ENCODE measurements around the gene CALN1. TPM values are rescaled to one million over a fixed set of nuclear protein-coding genes. Genes with fewer than 3 reads are reported as not detected.
A peak's percentile ranks its signal among the peaks of the same experiment; 100 is the strongest.
"Not testable (repeated sequence)": the region's sequence is repeated elsewhere in the genome, so short reads cannot be mapped to it uniquely, and the experiment has no call there.

CALN1 gene
- total and polyA plus RNA-seq, 4 donors = 0.02 to 0.91 (median 0.03) TPM

GRCh38 chr7:71739520-71740173 lies 672.5 kb downstream of the CALN1 start:
- 75 to 89% methylated on average over 10 of the region's 10 CpGs for WGBS, 2 donors
- H3K27ac ChIP-seq (ENCODE audit: low read depth in 1 of 2, low read length in 1 of 2) = no peak overlapping the region
- H3K4me3 ChIP-seq = no peak overlapping the region
- peaks cover 0 to 3% (median 0%) of the 10 kb centered on the region in 3 donors for H3K27me3 ChIP-seq (ENCODE audit: control insufficient read depth in 3 of 3, insufficient read depth in 3 of 3, low read length in 2 of 3)
- ATAC-seq (ENCODE audit: insufficient read depth, low FRiP score) = no peak
- no peaks in the 10 kb centered on the region for H3K9me3 ChIP-seq (ENCODE audit: control insufficient read depth in 4 of 4, insufficient read depth in 3 of 4, low read length in 3 of 4)
- peak; percentile 49 to 81 (median 75) for DNase-seq
- no peak for TF ChIP-seq CTCF (IDR thresholded peaks at IDR 0.05; ENCODE audit: control extremely low read depth, extremely low read depth)
- H3K4me1 ChIP-seq (ENCODE audit: control insufficient read depth in 5 of 5, insufficient read depth in 5 of 5, low read length in 5 of 5) = peaks cover 0 to 10% (median 2%) of the 10 kb centered on the region in 5 donors
- no peaks in the 10 kb centered on the region for H3K36me3 ChIP-seq (ENCODE audit: control insufficient read depth in 4 of 4, insufficient read depth in 4 of 4, low read length in 4 of 4)
- no peak overlapping the region for H3K9ac ChIP-seq (ENCODE audit: insufficient read depth in 1 of 2, low read length in 2 of 2)

- peaks cover 0 to 10% (median 2%) of the 10 kb centered on the region in 5 donors for H3K4me1 ChIP-seq (ENCODE audit: control insufficient read depth in 5 of 5, insufficient read depth in 5 of 5, low read length in 5 of 5)
- H3K4me3 ChIP-seq; H3K27me3 ChIP-seq (ENCODE audit: control insufficient read depth in 3 of 3, insufficient read depth in 3 of 3, low read length in 2 of 3); H3K9me3 ChIP-seq (ENCODE audit: control insufficient read depth in 4 of 4, insufficient read depth in 3 of 4, low read length in 3 of 4); H3K9ac ChIP-seq (ENCODE audit: insufficient read depth in 1 of 2, low read length in 2 of 2); DNase-seq; ATAC-seq (ENCODE audit: insufficient read depth, low FRiP score); H3K27ac ChIP-seq (ENCODE audit: low read depth in 1 of 2, low read length in 1 of 2); H3K36me3 ChIP-seq (ENCODE audit: control insufficient read depth in 4 of 4, insufficient read depth in 4 of 4, low read length in 4 of 4): not testable (repeated sequence)
- 90 to 91% methylated on average over 18 to 41 of the region's 42 CpGs for WGBS, 2 donors
Measured at GRCh38 chr7:71737931-71738540, 674.1 kb downstream of the CALN1 start.

GRCh38 chr7:71735961-71736556 lies 676.1 kb downstream of the CALN1 start:
- TF ChIP-seq CTCF (IDR thresholded peaks at IDR 0.05; ENCODE audit: control extremely low read depth, extremely low read depth) = peak; percentile 56
- peaks cover 0 to 22% (median 7%) of the 10 kb centered on the region in 5 donors for H3K4me1 ChIP-seq (ENCODE audit: control insufficient read depth in 5 of 5, insufficient read depth in 5 of 5, low read length in 5 of 5)
- 36 to 39% methylated on average over 7 of the region's 7 CpGs for WGBS, 2 donors
- peak; percentile 55 for ATAC-seq (ENCODE audit: insufficient read depth, low FRiP score)
- no peaks in the 10 kb centered on the region for H3K36me3 ChIP-seq (ENCODE audit: control insufficient read depth in 4 of 4, insufficient read depth in 4 of 4, low read length in 4 of 4)
- H3K4me3 ChIP-seq = no peak overlapping the region
- peaks cover 0 to 3% (median 0%) of the 10 kb centered on the region in 3 donors for H3K27me3 ChIP-seq (ENCODE audit: control insufficient read depth in 3 of 3, insufficient read depth in 3 of 3, low read length in 2 of 3)
- DNase-seq = peak; percentile 79 to 89 (median 86)
- no peaks in the 10 kb centered on the region for H3K9me3 ChIP-seq (ENCODE audit: control insufficient read depth in 4 of 4, insufficient read depth in 3 of 4, low read length in 3 of 4)
- no peak overlapping the region for H3K9ac ChIP-seq (ENCODE audit: insufficient read depth in 1 of 2, low read length in 2 of 2)
- H3K27ac ChIP-seq (ENCODE audit: low read depth in 1 of 2, low read length in 1 of 2) = no peak overlapping the region
